OCI-LY7 (cell line): ENCODE results near the gene RAB27B. TPM values are rescaled to one million over a fixed set of nuclear protein-coding genes. Genes with fewer than 3 reads are reported as not detected.

Experiments
- BruUV-seq: library from RNA; stranded (reverse); fragments of 400-500 nt; replicated peaks from 2 replicates; lab custom pipeline; 2021; lab: Mats Ljungman, UMichigan
- CTCF ChIA-PET: fragments of 300-600 bp; sonication (Branson Sonifier 250); formaldehyde crosslinking; loops from one replicate; lab custom pipeline; 2022; ENCODE audit warnings: antibody characterized with exemption; ENCODE audit not compliant: unreplicated experiment; lab: Charles Lee
- POLR2A ChIA-PET: fragments of 300-600 bp; sonication (Branson Sonifier 250); formaldehyde crosslinking; loops from one replicate; lab custom pipeline; 2022; ENCODE audit warnings: antibody characterized with exemption; lab: Charles Lee
- DNase-seq: peaks from one replicate; pipeline ENCODE4 v3.0.0-alpha.2; 2015; ENCODE audit warnings: low spot score
- H2AFZ ChIP-seq: fragments of 200-600 bp; sonication (generic), shearing (Covaris generic); 2 replicates; pipeline ENCODE4 v1.6.1; 2014; ENCODE audit warnings: mild to moderate bottlenecking, antibody characterized with exemption, low read length, moderate library complexity
- H3K27ac ChIP-seq: fragments of 200-600 bp; sonication (generic); 2 replicates; pipeline ENCODE4 v1.5.1; 2014; ENCODE audit warnings: mixed run types, low read depth, mild to moderate bottlenecking, moderate library complexity, low read length, inconsistent platforms; ENCODE audit not compliant: poor library complexity, severe bottlenecking
- H3K36me3 ChIP-seq: fragments of 200-600 bp; sonication (generic); 2 replicates; pipeline ENCODE4 v1.6.1; 2014; ENCODE audit warnings: mild to moderate bottlenecking, antibody characterized with exemption, low read length, moderate library complexity, mixed read lengths; ENCODE audit not compliant: insufficient read depth
- H3K4me1 ChIP-seq: fragments of 200-600 bp; sonication (generic); 2 replicates; pipeline ENCODE4 v1.5.1; 2014; ENCODE audit warnings: mild to moderate bottlenecking, low read length; ENCODE audit not compliant: insufficient read depth, poor library complexity, severe bottlenecking
- H3K4me2 ChIP-seq: fragments of 200-600 bp; sonication (generic); 2 replicates; pipeline ENCODE4 v1.6.1; 2014; ENCODE audit warnings: mild to moderate bottlenecking, low read length
- H3K4me3 ChIP-seq: fragments of 200-600 bp; sonication (generic); 2 replicates; pipeline ENCODE4 v1.5.1; 2014; ENCODE audit warnings: mild to moderate bottlenecking, low read depth, low read length; ENCODE audit not compliant: poor library complexity, severe bottlenecking
- H3K79me2 ChIP-seq: fragments of 200-600 bp; sonication (generic); 2 replicates; pipeline ENCODE4 v1.6.1; 2016; ENCODE audit warnings: low read depth, mild to moderate bottlenecking, low read length, moderate library complexity, mixed read lengths; ENCODE audit not compliant: insufficient read depth
- H3K9me2 ChIP-seq: fragments of 200-600 bp; sonication (generic); 2 replicates; pipeline ENCODE4 v1.6.1; 2016; ENCODE audit warnings: mild to moderate bottlenecking, low read length, mixed read lengths; ENCODE audit not compliant: insufficient read depth
- H3K9me3 ChIP-seq: fragments of 200-600 bp; sonication (generic); 2 replicates; pipeline ENCODE4 v1.6.1; 2014; ENCODE audit warnings: mild to moderate bottlenecking, mixed run types, low read length, mixed read lengths
- H4K20me1 ChIP-seq: fragments of 200-600 bp; sonication (generic); 2 replicates; pipeline ENCODE4 v1.6.1; 2014; ENCODE audit warnings: mild to moderate bottlenecking, antibody characterized with exemption, low read length, moderate library complexity, mixed read lengths; ENCODE audit not compliant: insufficient read depth
- EZH2phosphoT487 ChIP-seq: fragments of 200-600 bp; sonication (generic); IDR thresholded peaks from 2 replicates; pipeline ENCODE4 v1.6.1; 2018; ENCODE audit warnings: low read depth, borderline replicate concordance, mild to moderate bottlenecking, mixed run types, antibody characterized with exemption, low read length, moderate library complexity, mixed read lengths
- intact Hi-C: fragments of 100-400 bp; cut with micrococcal nuclease; formaldehyde crosslinking; loops from one replicate; pipeline ENCODE4 v1.10.0; 2022; ENCODE audit not compliant: unreplicated experiment
- total RNA-seq, 2 experiments: library from RNA; depleted of rRNA in 1 of 2; stranded (reverse); fragments of >200 nt in 1 of 2; shearing (Covaris generic) in 1 of 2; gene quantifications; 2 replicates each; pipeline ENCODE4 v1.2.3, GENCODE V29; 2014 to 2022
- TF ChIP-seq, protein P1 (sequence below): fragments of 200-600 bp; sonication (generic); conservative IDR thresholded peaks from 2 replicates; pipeline ENCODE4 v1.5.1; 2014; ENCODE audit warnings: mild to moderate bottlenecking, antibody characterized with exemption, low read length, moderate library complexity, mixed read lengths

Gene RAB27B
- total RNA-seq, 2 experiments from 2014 or later: not detected

DNA sequence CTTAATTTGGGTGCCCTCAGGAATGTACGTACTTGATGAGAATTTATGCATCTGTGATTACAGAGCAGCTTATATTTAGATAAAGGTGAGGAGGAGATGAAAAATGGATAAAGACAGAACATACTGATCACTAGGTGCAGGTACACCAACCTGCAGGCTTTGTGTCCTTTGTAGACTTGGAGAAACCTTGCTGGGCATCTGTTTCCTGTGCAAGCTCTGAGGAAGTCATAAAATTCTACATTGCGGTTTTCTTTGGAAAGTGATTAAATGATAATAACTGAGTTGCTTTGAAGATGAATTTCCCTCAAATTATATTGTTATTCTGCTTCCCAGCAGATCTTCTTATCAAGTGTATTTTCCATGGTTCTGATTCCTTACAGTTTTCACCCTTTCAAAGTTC, 7.7 kb downstream of the RAB27B start:
- intact Hi-C loops: no loop called here
- CTCF ChIA-PET: no interaction called here
- H4K20me1 ChIP-seq: no peaks in the 10 kb centered on the region
- no peak overlapping the region for H3K27ac ChIP-seq
- DNase-seq: no peak
- no peaks in the 10 kb centered on the region for H3K36me3 ChIP-seq
- H3K4me1 ChIP-seq: no peaks in the 10 kb centered on the region
- H3K4me2 ChIP-seq: no peak overlapping the region
- no peaks in the 10 kb centered on the region for H3K79me2 ChIP-seq
- POLR2A ChIA-PET: interaction anchor here (0.6 kb wide), 1 partner anchor 56 kb away, joined by 3 read pairs; no protein-coding TSS in a partner anchor
- H3K4me3 ChIP-seq: no peak overlapping the region
- H3K9me3 ChIP-seq: no peaks in the 10 kb centered on the region
- no peak overlapping the region for H2AFZ ChIP-seq
- TF ChIP-seq, protein P1, sequence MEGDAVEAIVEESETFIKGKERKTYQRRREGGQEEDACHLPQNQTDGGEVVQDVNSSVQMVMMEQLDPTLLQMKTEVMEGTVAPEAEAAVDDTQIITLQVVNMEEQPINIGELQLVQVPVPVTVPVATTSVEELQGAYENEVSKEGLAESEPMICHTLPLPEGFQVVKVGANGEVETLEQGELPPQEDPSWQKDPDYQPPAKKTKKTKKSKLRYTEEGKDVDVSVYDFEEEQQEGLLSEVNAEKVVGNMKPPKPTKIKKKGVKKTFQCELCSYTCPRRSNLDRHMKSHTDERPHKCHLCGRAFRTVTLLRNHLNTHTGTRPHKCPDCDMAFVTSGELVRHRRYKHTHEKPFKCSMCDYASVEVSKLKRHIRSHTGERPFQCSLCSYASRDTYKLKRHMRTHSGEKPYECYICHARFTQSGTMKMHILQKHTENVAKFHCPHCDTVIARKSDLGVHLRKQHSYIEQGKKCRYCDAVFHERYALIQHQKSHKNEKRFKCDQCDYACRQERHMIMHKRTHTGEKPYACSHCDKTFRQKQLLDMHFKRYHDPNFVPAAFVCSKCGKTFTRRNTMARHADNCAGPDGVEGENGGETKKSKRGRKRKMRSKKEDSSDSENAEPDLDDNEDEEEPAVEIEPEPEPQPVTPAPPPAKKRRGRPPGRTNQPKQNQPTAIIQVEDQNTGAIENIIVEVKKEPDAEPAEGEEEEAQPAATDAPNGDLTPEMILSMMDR: no peak
- no peak for TF ChIP-seq EZH2phosphoT487
- BruUV-seq: no TSS peak
- H3K9me2 ChIP-seq: no peaks in the 10 kb centered on the region

DNA sequence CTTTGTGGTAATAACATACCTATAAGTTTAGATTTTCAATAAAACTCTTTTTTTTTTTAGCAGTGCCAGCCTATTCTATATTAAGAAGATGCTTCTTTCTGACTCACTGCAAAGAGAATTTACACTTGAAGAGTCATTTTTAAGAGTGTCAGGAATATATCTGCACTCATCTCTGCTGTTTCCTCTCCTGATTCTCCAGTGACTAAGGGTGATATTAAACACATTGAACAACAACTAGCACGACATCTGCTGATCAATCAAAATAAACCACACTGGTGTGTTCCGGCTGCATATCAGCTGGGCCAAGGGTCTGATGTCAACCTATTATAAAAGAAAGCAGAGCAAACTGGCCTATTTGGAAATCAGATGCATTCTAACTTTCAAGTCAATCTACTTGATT, 15.0 kb downstream of the RAB27B start:
- Histone ChIP-seq H2AFZ (no peak overlapping the region), H3K27ac (no peak overlapping the region), H3K36me3 (no peaks in the 10 kb centered on the region), H3K9me3 (no peaks in the 10 kb centered on the region), H3K4me1 (no peaks in the 10 kb centered on the region), H3K4me3 (no peak overlapping the region), H3K9me2 (no peaks in the 10 kb centered on the region), H4K20me1 (no peaks in the 10 kb centered on the region), H3K79me2 (no peaks in the 10 kb centered on the region), H3K4me2 (no peak overlapping the region)
- intact Hi-C loops: no loop called here
- ChIA-PET POLR2A (no interaction called here), CTCF (no interaction called here)
- no peak for TF ChIP-seq EZH2phosphoT487
- no TSS peak for BruUV-seq
- no peak for DNase-seq

DNA sequence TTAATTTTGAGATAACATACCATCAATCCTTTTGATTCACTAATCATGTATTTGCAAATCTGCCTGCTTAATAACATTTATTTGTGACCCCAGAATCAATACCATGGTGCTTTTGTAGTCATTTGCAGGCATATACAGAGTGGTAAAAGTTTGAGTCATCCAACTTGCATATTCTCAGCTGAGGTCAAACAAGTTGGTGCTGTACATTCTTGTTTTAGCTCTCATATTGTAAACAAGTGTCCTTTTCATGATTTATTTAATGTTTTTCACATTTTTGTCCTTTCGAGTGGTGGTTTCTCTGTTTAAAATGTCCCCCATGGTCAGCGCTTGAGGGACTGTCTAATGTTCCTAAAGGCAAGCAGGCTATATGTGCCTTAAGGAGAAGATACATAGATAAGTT, 17.5 kb downstream of the RAB27B start:
- Histone ChIP-seq H4K20me1 (no peaks in the 10 kb centered on the region), H3K4me3 (no peak overlapping the region), H3K79me2 (no peaks in the 10 kb centered on the region), H3K9me2 (no peaks in the 10 kb centered on the region), H3K9me3 (no peaks in the 10 kb centered on the region), H3K36me3 (no peaks in the 10 kb centered on the region), H3K27ac (no peak overlapping the region), H3K4me2 (no peak overlapping the region), H2AFZ (no peak overlapping the region), H3K4me1 (no peaks in the 10 kb centered on the region)
- CTCF ChIA-PET: no interaction called here
- TF ChIP-seq EZH2phosphoT487: no peak
- TF ChIP-seq, protein P1: no peak
- no TSS peak for BruUV-seq
- POLR2A ChIA-PET: no interaction called here
- no peak for DNase-seq
- intact Hi-C loops: no loop called here
